A673 (cell line): Measurements from ENCODE around the gene LRP1B.

Experiments used
- CTCF ChIP-seq: fragments of 300-800, 200-600 bp; sonication (generic); conservative IDR thresholded peaks from 2 replicates; pipeline ENCODE4 v1.5.1; 2017; ENCODE audit warnings: low read depth, mild to moderate bottlenecking, antibody characterized with exemption, low read length, moderate library complexity, mixed read lengths
- EZH2 ChIP-seq: fragments of 200-600 bp; sonication (generic); IDR thresholded peaks from 2 replicates; pipeline ENCODE4 v1.6.1; 2017; ENCODE audit warnings: borderline replicate concordance, low read depth, mild to moderate bottlenecking, mixed read lengths, antibody characterized with exemption, low read length; ENCODE audit not compliant: poor library complexity, severe bottlenecking

GRCh38 chr2:140929849-140930248, 1201.0 kb downstream of the LRP1B start:
- TF ChIP-seq CTCF: no peak
- TF ChIP-seq EZH2: no peak
